HEK293 (cell line): ENCODE results near the gene SMYD2.

Experiments used
- CTCF ChIA-PET: fragments of 350-600 bp; formaldehyde crosslinking; extraction: SDS; loops from one replicate; lab custom pipeline; 2021; ENCODE audit warnings: antibody characterized with exemption; lab: Yijun Ruan, JAX
- POLR2A ChIA-PET: fragments of 300-600 bp; formaldehyde crosslinking; extraction: SDS; loops from one replicate; lab custom pipeline; 2020; ENCODE audit warnings: antibody characterized with exemption, inconsistent platforms; lab: Yijun Ruan, JAX
- H3K27ac ChIP-seq: fragments of 200-500 bp; sonication (Bioruptor generic); 2 replicates; pipeline ENCODE4 v1.5.1; 2014; ENCODE audit warnings: low read depth, low read length, control low read depth, inconsistent platforms; ENCODE audit errors: extremely low read depth
- H3K36me3 ChIP-seq, 2 experiments: fragments of 200-500 bp in 1 of 2; sonication (Bioruptor generic) in 1 of 2; 1 replicate in 1 of 2; 2 replicates in 1 of 2; pipeline ENCODE4 v1.5.1; 2014 to 2017; ENCODE audit warnings: inconsistent platforms in 2 of 2, low read length in 2 of 2; ENCODE audit not compliant: control insufficient read depth in 2 of 2, insufficient read depth in 1 of 2
- H3K4me1 ChIP-seq: fragments of 200-500 bp; sonication (Bioruptor generic); 2 replicates; pipeline ENCODE4 v1.5.1; 2014; ENCODE audit warnings: mild to moderate bottlenecking, low read length, inconsistent platforms; ENCODE audit not compliant: control insufficient read depth, insufficient read depth
- H3K4me3 ChIP-seq: 2 replicates; pipeline ENCODE4 v1.5.1; 2011; ENCODE audit warnings: low read depth, mild to moderate bottlenecking, control low read depth, low read length, moderate library complexity
- H3K9me3 ChIP-seq: fragments of 200-500 bp; sonication (Bioruptor generic); 2 replicates; pipeline ENCODE4 v1.5.1; 2014; ENCODE audit warnings: low read depth, low read length, inconsistent platforms; ENCODE audit not compliant: control insufficient read depth, insufficient read depth
- CTCF ChIP-seq: fragments of 450-650 bp; formaldehyde crosslinking; IDR thresholded peaks from 2 replicates; pipeline ENCODE4 v1.5.1; 2016; ENCODE audit warnings: missing biosample characterization, missing genetic modification characterization
- EGR2 ChIP-seq: fragments of 450-650 bp; formaldehyde crosslinking; IDR thresholded peaks from 2 replicates; pipeline ENCODE4 v1.5.1; 2016; ENCODE audit warnings: low read depth, missing biosample characterization, missing genetic modification characterization
- PRDM2 ChIP-seq: fragments of 450-650 bp; formaldehyde crosslinking; IDR thresholded peaks from 2 replicates; pipeline ENCODE4 v1.5.1; 2016; ENCODE audit warnings: missing biosample characterization, missing genetic modification characterization, borderline replicate concordance
- ZNF121 ChIP-seq: fragments of 450-650 bp; formaldehyde crosslinking; IDR thresholded peaks from 2 replicates; pipeline ENCODE4 v1.5.1; 2016; ENCODE audit warnings: missing biosample characterization, missing genetic modification characterization
- ZNF184 ChIP-seq: fragments of 450-650 bp; IDR thresholded peaks from 2 replicates; pipeline ENCODE4 v1.5.1; 2018; ENCODE audit warnings: missing biosample characterization, mild to moderate bottlenecking, missing genetic modification characterization
- ZNF561 ChIP-seq: fragments of 450-650 bp; IDR thresholded peaks from 2 replicates; pipeline ENCODE4 v1.5.1; 2018; ENCODE audit warnings: missing biosample characterization, missing genetic modification characterization, borderline replicate concordance
- ZNF660 ChIP-seq: fragments of 450-650 bp; IDR thresholded peaks from 2 replicates; pipeline ENCODE4 v1.5.1; 2018; ENCODE audit warnings: missing biosample characterization, mild to moderate bottlenecking, missing genetic modification characterization
- ZNF677 ChIP-seq: fragments of 450-650 bp; IDR thresholded peaks from 2 replicates; pipeline ENCODE4 v1.5.0; 2018; ENCODE audit warnings: missing biosample characterization, mild to moderate bottlenecking, missing genetic modification characterization, moderate library complexity
- ZNF707 ChIP-seq: fragments of 450-650 bp; formaldehyde crosslinking; IDR thresholded peaks from 2 replicates; pipeline ENCODE4 v1.5.1; 2016; ENCODE audit warnings: missing biosample characterization, missing genetic modification characterization
- ZSCAN16 ChIP-seq: fragments of 450-650 bp; formaldehyde crosslinking; IDR thresholded peaks from 2 replicates; pipeline ENCODE4 v1.5.1; 2016; ENCODE audit warnings: missing biosample characterization, missing genetic modification characterization
- ZSCAN5A ChIP-seq: fragments of 450-650 bp; formaldehyde crosslinking; IDR thresholded peaks from 2 replicates; pipeline ENCODE4 v1.5.1; 2016; ENCODE audit warnings: missing biosample characterization, missing genetic modification characterization
- TF ChIP-seq, protein P1 (sequence below): fragments of 450-650 bp; formaldehyde crosslinking; IDR thresholded peaks from 2 replicates; pipeline ENCODE4 v1.5.1; 2016; ENCODE audit warnings: missing biosample characterization, missing genetic modification characterization
- TF ChIP-seq, protein P2 (sequence below): fragments of 450-650 bp; formaldehyde crosslinking; IDR thresholded peaks from 2 replicates; pipeline ENCODE4 v1.5.1; 2016; ENCODE audit warnings: missing biosample characterization, missing genetic modification characterization, low read depth

The SMYD2 gene

GRCh38 chr1:214318956-214319736 is 38.2 kb downstream of the SMYD2 start:
- TF ChIP-seq ZNF121 (tag by site-specific recombination): no peak
- no peak for TF ChIP-seq EGR2 (tag by site-specific recombination)
- no peak for TF ChIP-seq ZNF561 (tag by site-specific recombination)
- no peak for TF ChIP-seq ZNF677 (tag by site-specific recombination)
- no peak for TF ChIP-seq ZSCAN5A (tag by site-specific recombination)
- no peak for TF ChIP-seq PRDM2 (tag by site-specific recombination)
- TF ChIP-seq ZNF184 (tag by site-specific recombination): no peak
- TF ChIP-seq ZSCAN16 (tag by site-specific recombination): no peak
- TF ChIP-seq, protein P1, sequence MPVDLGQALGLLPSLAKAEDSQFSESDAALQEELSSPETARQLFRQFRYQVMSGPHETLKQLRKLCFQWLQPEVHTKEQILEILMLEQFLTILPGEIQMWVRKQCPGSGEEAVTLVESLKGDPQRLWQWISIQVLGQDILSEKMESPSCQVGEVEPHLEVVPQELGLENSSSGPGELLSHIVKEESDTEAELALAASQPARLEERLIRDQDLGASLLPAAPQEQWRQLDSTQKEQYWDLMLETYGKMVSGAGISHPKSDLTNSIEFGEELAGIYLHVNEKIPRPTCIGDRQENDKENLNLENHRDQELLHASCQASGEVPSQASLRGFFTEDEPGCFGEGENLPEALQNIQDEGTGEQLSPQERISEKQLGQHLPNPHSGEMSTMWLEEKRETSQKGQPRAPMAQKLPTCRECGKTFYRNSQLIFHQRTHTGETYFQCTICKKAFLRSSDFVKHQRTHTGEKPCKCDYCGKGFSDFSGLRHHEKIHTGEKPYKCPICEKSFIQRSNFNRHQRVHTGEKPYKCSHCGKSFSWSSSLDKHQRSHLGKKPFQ (tag by site-specific recombination): no peak
- TF ChIP-seq ZNF660 (tag by site-specific recombination): no peak
- no peaks in the 10 kb centered on the region for H3K4me1 ChIP-seq
- H3K9me3 ChIP-seq: no peaks in the 10 kb centered on the region
- POLR2A ChIA-PET: no interaction called here
- no peak overlapping the region for H3K27ac ChIP-seq
- CTCF ChIA-PET: interaction anchor here (0.6 to 5.5 kb wide), 5 partner anchors 9 to 176 kb away, joined by 3 to 45 read pairs (median 4); no protein-coding TSS in a partner anchor
- H3K4me3 ChIP-seq: no peak overlapping the region
- H3K36me3 ChIP-seq: peaks cover 0 to 18% of the 10 kb centered on the region in 2 experiments; a peak in 1 of 3 replicates

DNA sequence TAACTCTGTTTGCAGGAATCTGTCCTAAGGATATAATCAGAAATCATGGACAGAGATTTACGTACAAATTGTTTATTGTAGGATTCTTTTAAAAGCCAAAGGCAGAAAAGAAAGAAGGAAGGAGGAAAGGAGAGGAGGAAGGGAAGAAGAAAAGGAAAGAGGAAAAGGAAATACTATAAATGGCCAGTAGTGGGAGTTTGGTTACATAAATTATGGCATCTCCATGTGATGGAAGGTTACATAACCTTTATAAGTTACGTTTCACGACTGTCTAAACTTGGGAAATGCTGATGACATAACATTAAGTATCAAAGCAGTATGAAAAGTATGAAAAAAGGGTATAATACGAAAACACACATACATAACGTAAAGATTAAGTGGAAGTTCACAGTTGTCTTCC is 39.0 kb downstream of the SMYD2 start:
- CTCF ChIA-PET: interaction anchor here (0.7 to 5.5 kb wide), 4 partner anchors 8 to 175 kb away, joined by 3 to 45 read pairs (median 16); no protein-coding TSS in a partner anchor
- Histone ChIP-seq H3K36me3 (peaks cover 0 to 18% of the 10 kb centered on the region in 2 experiments; a peak in 1 of 3 replicates), H3K4me1 (no peaks in the 10 kb centered on the region), H3K4me3 (no peak overlapping the region), H3K9me3 (no peaks in the 10 kb centered on the region)
- POLR2A ChIA-PET: no interaction called here
- TF ChIP-seq ZNF707 (tag by site-specific recombination) (no peak), CTCF (tag by site-specific recombination) (0 out of 2 replicates have a peak, but pooled peaks have one; percentile 26)
- TF ChIP-seq, protein P2, sequence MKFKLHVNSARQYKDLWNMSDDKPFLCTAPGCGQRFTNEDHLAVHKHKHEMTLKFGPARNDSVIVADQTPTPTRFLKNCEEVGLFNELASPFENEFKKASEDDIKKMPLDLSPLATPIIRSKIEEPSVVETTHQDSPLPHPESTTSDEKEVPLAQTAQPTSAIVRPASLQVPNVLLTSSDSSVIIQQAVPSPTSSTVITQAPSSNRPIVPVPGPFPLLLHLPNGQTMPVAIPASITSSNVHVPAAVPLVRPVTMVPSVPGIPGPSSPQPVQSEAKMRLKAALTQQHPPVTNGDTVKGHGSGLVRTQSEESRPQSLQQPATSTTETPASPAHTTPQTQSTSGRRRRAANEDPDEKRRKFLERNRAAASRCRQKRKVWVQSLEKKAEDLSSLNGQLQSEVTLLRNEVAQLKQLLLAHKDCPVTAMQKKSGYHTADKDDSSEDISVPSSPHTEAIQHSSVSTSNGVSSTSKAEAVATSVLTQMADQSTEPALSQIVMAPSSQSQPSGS (tag by site-specific recombination): peak; percentile 25; the same call in 1 of the 2 replicates
- TF ChIP-seq, all 188 proteins: peak for 2
- H3K27ac ChIP-seq: no peak overlapping the region
